Gastroesophageal sphincter (tissue), 4 donors: ENCODE data around the gene AP1S2. TPM values are rescaled to one million over a fixed set of nuclear protein-coding genes. Genes with fewer than 3 reads are reported as not detected.
"Not testable (repeated sequence)": the region's sequence is repeated elsewhere in the genome, so short reads cannot be mapped to it uniquely, and the experiment has no call there.

Experiments used
- ATAC-seq: fragments of 150-250 bp; one replicate; pipeline ENCODE4 v1.9.1; 2016; ENCODE audit warnings: mild to moderate bottlenecking, moderate library complexity
- H3K27ac ChIP-seq, 4 donors: fragments of 200-600 bp; sonication (generic) in 3 of 4; 1 replicate in 3 of 4; 2 replicates in 1 of 4; pipeline ENCODE4 v1.5.1; 2016 to 2019
- H3K27me3 ChIP-seq: fragments of 200-600 bp; sonication (generic); one replicate; pipeline ENCODE4 v1.5.1; 2019
- H3K36me3 ChIP-seq, 2 donors: fragments of 200-600 bp; sonication (generic); one replicate each; pipeline ENCODE4 v1.5.1; 2019; ENCODE audit warnings: control low read depth in 1 of 2
- H3K4me1 ChIP-seq, 3 donors: fragments of 200-600 bp; sonication (generic); 1 replicate in 2 of 3; 2 replicates in 1 of 3; pipeline ENCODE4 v1.5.1; 2016 to 2019; ENCODE audit warnings: control low read depth in 2 of 3
- H3K4me3 ChIP-seq, 2 donors: fragments of 200-600 bp; sonication (generic); one replicate each; pipeline ENCODE4 v1.5.1; 2019; ENCODE audit warnings: mild to moderate bottlenecking in 1 of 2, moderate library complexity in 1 of 2
- H3K9me3 ChIP-seq, 3 donors: fragments of 200-600 bp; sonication (generic); one replicate each; pipeline ENCODE4 v1.5.1; 2017 to 2019; ENCODE audit warnings: control low read depth in 2 of 3
- EP300 ChIP-seq: sonication (generic); formaldehyde crosslinking; IDR thresholded peaks from one replicate; pipeline ENCODE4 v1.6.1; 2017; ENCODE audit warnings: antibody characterized with exemption, mild to moderate bottlenecking
- POLR2A ChIP-seq, 2 donors: fragments of 450-650 bp; IDR thresholded peaks; one replicate each; pipeline ENCODE4 v1.6.1; 2017; ENCODE audit warnings: antibody characterized with exemption in 2 of 2, mild to moderate bottlenecking in 2 of 2, moderate library complexity in 1 of 2
- POLR2AphosphoS5 ChIP-seq: sonication (generic); formaldehyde crosslinking; IDR thresholded peaks from one replicate; pipeline ENCODE4 v1.6.1; 2017; ENCODE audit warnings: antibody characterized with exemption
- WGBS, 2 donors: methylation state at CpG; one replicate each; pipeline ENCODE4 v1.1.5; 2018; ENCODE audit warnings: low coverage in 1 of 2; 5-methylcytosine and 5-hydroxymethylcytosine counted together
- total RNA-seq, 4 donors: library from RNA; depleted of rRNA; stranded (reverse); fragments of >200 nt; gene quantifications; one replicate each; pipeline ENCODE4 v1.1.0, GENCODE V29; 2016
- TF ChIP-seq, protein P1 (sequence below), 4 experiments: fragments of 200-600 bp in 2 of 4; fragments of 450-650 bp in 2 of 4; sonication (generic) in 1 of 4; IDR thresholded peaks; one replicate each; pipeline ENCODE4 v1.5.1; 2017 to 2019; ENCODE audit warnings: antibody characterized with exemption in 4 of 4, mild to moderate bottlenecking in 2 of 4, moderate library complexity in 2 of 4

AP1S2 gene
- total RNA-seq, 4 donors from 2014 or later, result 98.7 to 300 (median 203) TPM

DNA sequence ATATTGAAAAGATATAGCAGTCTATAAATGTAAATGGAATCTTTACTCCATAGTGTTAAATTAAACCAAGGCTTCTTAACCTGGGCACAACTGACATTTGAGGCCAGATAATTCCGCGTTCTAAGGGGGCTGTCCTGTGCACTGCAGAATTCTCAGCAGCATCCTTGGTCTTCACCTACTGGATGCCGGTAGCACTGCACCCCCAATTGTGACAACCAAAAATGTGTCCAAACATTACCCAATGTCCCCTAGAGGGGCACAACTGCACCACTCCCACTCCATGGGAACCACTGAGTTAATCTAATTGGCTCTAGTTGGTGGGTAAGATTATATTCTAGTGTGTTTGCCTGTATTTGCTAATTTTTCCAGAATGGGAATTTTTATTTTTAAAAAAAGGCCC, 16.6 kb downstream of the AP1S2 start:
- no peak for ATAC-seq
- TF ChIP-seq POLR2AphosphoS5 (no peak), POLR2A (IDR thresholded peaks at IDR 0.05) (no peak), EP300 (no peak)
- TF ChIP-seq, protein P1, sequence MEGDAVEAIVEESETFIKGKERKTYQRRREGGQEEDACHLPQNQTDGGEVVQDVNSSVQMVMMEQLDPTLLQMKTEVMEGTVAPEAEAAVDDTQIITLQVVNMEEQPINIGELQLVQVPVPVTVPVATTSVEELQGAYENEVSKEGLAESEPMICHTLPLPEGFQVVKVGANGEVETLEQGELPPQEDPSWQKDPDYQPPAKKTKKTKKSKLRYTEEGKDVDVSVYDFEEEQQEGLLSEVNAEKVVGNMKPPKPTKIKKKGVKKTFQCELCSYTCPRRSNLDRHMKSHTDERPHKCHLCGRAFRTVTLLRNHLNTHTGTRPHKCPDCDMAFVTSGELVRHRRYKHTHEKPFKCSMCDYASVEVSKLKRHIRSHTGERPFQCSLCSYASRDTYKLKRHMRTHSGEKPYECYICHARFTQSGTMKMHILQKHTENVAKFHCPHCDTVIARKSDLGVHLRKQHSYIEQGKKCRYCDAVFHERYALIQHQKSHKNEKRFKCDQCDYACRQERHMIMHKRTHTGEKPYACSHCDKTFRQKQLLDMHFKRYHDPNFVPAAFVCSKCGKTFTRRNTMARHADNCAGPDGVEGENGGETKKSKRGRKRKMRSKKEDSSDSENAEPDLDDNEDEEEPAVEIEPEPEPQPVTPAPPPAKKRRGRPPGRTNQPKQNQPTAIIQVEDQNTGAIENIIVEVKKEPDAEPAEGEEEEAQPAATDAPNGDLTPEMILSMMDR (IDR thresholded peaks at IDR 0.05), result no peak

GRCh38 chrX:15834827-15835595, 19.6 kb downstream of the AP1S2 start:
- H3K4me1 ChIP-seq, result no peaks in the 10 kb centered on the region
- no peak overlapping the region for H3K4me3 ChIP-seq
- H3K27ac ChIP-seq, result no peak overlapping the region
- TF ChIP-seq, protein P1 (IDR thresholded peaks at IDR 0.05), result no peak
- TF ChIP-seq POLR2A (IDR thresholded peaks at IDR 0.05) (no peak), EP300 (no peak), POLR2AphosphoS5 (no peak)
- no peaks in the 10 kb centered on the region for H3K9me3 ChIP-seq
- WGBS, 2 donors, result 60 to 74% methylated on average over 4 to 5 of the region's 5 CpGs
- H3K36me3 ChIP-seq, result no peaks in the 10 kb centered on the region
- ATAC-seq, result no peak
- H3K27me3 ChIP-seq, result no peaks in the 10 kb centered on the region

More for the DNA sequence above, 16.6 kb downstream of the AP1S2 start:
- 100% methylated on average over 1 of the region's 3 CpGs; no CpG with 5 or more reads in 1 of the 2 donors for WGBS, 2 donors
- H3K4me1 ChIP-seq, result no peaks in the 10 kb centered on the region
- H3K4me3 ChIP-seq, result no peak overlapping the region
- H3K27ac ChIP-seq, result no peak overlapping the region
- no peaks in the 10 kb centered on the region for H3K9me3 ChIP-seq
- H3K27me3 ChIP-seq, result no peaks in the 10 kb centered on the region
- no peaks in the 10 kb centered on the region for H3K36me3 ChIP-seq

DNA sequence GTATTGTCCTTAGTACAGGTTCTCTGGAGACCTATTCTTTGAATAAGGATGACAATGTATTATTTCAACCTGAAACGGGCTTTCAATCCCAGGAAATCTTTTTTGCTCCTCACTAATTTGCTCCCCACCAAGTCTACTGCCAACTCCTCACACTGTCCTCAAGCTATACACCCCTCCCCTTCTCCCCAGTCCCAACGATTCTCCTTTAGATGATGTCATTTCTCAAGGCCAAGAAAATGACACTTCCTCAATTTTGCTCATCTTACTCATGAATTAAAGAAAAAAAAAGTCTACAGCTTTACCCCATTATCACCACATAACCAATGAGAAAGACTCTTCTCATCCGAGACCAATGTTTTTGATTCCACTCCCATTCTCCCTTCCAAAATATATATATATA, 20.6 kb downstream of the AP1S2 start:
- Histone ChIP-seq H3K36me3 (no peaks in the 10 kb centered on the region), H3K9me3 (no peaks in the 10 kb centered on the region), H3K4me3 (no peak overlapping the region), H3K27me3 (no peaks in the 10 kb centered on the region), H3K27ac (no peak overlapping the region), H3K4me1 (no peaks in the 10 kb centered on the region)
- ATAC-seq, result no peak
- TF ChIP-seq POLR2A (IDR thresholded peaks at IDR 0.05), result no peak
- TF ChIP-seq POLR2AphosphoS5, result no peak
- TF ChIP-seq EP300, result no peak
- TF ChIP-seq, protein P1 (IDR thresholded peaks at IDR 0.05), result no peak
- 65 to 79% methylated on average over 2 to 3 of the region's 3 CpGs for WGBS, 2 donors

DNA sequence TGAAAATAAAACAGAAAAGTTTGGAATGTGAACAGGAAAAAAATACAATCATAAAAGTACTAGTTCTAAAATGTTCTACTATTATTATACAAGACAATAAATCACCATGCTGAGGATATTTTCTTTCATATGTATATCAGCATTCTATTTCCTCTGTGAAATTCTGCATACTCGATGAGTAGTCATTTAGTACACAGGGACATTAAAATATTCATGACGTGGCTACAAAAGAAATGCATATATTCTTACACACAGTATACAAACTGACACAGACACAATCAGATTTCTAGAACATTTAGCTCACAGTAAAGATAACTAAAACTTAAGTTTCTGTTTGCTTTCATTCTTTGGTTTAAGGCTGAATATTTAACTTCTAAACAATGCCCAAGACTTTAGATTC, 23.3 kb downstream of the AP1S2 start:
- not testable (repeated sequence) for H3K4me1 ChIP-seq, H3K27ac ChIP-seq, H3K4me3 ChIP-seq, H3K9me3 ChIP-seq, ATAC-seq, H3K36me3 ChIP-seq, H3K27me3 ChIP-seq
- no CpG with 5 or more reads among the region's 2 CpGs for WGBS, 2 donors

DNA sequence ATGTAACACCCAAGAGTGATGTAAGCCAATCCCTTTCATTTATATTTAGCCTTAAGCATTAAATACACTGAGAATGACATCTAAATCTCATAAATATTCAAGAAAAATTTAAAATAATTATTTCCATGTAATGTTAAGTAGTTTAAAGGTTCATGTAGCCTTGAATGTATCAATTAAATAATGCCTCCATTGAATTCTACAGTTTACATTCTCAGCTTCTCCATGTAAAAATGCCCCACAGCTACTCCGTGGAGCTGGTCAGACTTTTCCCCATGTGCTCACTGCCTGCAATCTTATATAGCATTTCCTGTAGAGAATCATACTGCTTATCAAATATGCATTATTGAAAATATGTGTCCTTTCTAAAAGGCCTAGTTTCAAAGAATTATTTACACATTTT, 25.4 kb downstream of the AP1S2 start:
- Histone ChIP-seq H3K36me3 (peaks cover 0 to 9% of the 10 kb centered on the region in 2 donors), H3K4me3 (no peak overlapping the region), H3K9me3 (no peaks in the 10 kb centered on the region), H3K4me1 (no peaks in the 10 kb centered on the region), H3K27ac (no peak overlapping the region), H3K27me3 (no peaks in the 10 kb centered on the region)
- ATAC-seq, result no peak
- no peak for TF ChIP-seq POLR2AphosphoS5
- no peak for TF ChIP-seq POLR2A (IDR thresholded peaks at IDR 0.05)
- TF ChIP-seq EP300, result no peak
- TF ChIP-seq, protein P1 (IDR thresholded peaks at IDR 0.05), result no peak
- WGBS, 2 donors, result 67 to 73% methylated on average over 1 of the region's 1 CpG
